ENCODE measurements around the gene HIC1.

- TF ChIP-seq CTCF (IDR thresholded peaks at IDR 0.05) (no peak), POLR2AphosphoS5 (IDR thresholded peaks at IDR 0.05; ENCODE audit: low read depth, low read length) (no peak), SIN3A (IDR thresholded peaks at IDR 0.05; ENCODE audit: borderline replicate concordance, insufficient read depth, low read depth, low read length) (no peak), TCF7L2 (IDR thresholded peaks at IDR 0.05; ENCODE audit: low read depth, low read length) (no peak)
- TF ChIP-seq, protein P1, sequence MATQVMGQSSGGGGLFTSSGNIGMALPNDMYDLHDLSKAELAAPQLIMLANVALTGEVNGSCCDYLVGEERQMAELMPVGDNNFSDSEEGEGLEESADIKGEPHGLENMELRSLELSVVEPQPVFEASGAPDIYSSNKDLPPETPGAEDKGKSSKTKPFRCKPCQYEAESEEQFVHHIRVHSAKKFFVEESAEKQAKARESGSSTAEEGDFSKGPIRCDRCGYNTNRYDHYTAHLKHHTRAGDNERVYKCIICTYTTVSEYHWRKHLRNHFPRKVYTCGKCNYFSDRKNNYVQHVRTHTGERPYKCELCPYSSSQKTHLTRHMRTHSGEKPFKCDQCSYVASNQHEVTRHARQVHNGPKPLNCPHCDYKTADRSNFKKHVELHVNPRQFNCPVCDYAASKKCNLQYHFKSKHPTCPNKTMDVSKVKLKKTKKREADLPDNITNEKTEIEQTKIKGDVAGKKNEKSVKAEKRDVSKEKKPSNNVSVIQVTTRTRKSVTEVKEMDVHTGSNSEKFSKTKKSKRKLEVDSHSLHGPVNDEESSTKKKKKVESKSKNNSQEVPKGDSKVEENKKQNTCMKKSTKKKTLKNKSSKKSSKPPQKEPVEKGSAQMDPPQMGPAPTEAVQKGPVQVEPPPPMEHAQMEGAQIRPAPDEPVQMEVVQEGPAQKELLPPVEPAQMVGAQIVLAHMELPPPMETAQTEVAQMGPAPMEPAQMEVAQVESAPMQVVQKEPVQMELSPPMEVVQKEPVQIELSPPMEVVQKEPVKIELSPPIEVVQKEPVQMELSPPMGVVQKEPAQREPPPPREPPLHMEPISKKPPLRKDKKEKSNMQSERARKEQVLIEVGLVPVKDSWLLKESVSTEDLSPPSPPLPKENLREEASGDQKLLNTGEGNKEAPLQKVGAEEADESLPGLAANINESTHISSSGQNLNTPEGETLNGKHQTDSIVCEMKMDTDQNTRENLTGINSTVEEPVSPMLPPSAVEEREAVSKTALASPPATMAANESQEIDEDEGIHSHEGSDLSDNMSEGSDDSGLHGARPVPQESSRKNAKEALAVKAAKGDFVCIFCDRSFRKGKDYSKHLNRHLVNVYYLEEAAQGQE (IDR thresholded peaks at IDR 0.05; ENCODE audit: insufficient read depth in 1 of 2, low read depth in 2 of 2, low read length in 1 of 2): no peak
Observed at GRCh38 chr17:2034806-2035540, 19.9 kb upstream of the HIC1 start.
